Mucosa of rectum (tissue), 2 donors: Measurements from ENCODE around the gene RNLS.

Experiments used
- H3K27ac ChIP-seq, 2 donors: one replicate each; pipeline ENCODE4 v1.7.0; 2013; ENCODE audit warnings: inconsistent platforms in 2 of 2, low read depth in 2 of 2, low read length in 2 of 2
- H3K27me3 ChIP-seq, 2 donors: one replicate each; pipeline ENCODE4 v1.7.0; 2013; ENCODE audit warnings: low read length in 2 of 2; ENCODE audit not compliant: control insufficient read depth in 2 of 2, insufficient read depth in 2 of 2
- H3K36me3 ChIP-seq, 2 donors: one replicate each; pipeline ENCODE4 v1.7.0; 2013; ENCODE audit warnings: low read length in 2 of 2; ENCODE audit not compliant: control insufficient read depth in 2 of 2, insufficient read depth in 2 of 2
- H3K4me1 ChIP-seq, 2 donors: one replicate each; pipeline ENCODE4 v1.7.0; 2013; ENCODE audit warnings: low read length in 2 of 2, mild to moderate bottlenecking in 1 of 2; ENCODE audit not compliant: control insufficient read depth in 2 of 2, insufficient read depth in 2 of 2
- H3K4me3 ChIP-seq, 2 donors: one replicate each; pipeline ENCODE4 v1.7.0; 2013; ENCODE audit warnings: low read length in 2 of 2
- H3K9ac ChIP-seq, 2 donors: one replicate each; pipeline ENCODE4 v1.7.0; 2013; ENCODE audit warnings: low read length in 2 of 2, low read depth in 1 of 2, mild to moderate bottlenecking in 1 of 2
- H3K9me3 ChIP-seq, 2 donors: one replicate each; pipeline ENCODE4 v1.7.0; 2013; ENCODE audit warnings: low read length in 2 of 2; ENCODE audit not compliant: control insufficient read depth in 2 of 2
- donor health status: healthy.
- donor health status: Normal muscosa, but diverticular disease.

Gene RNLS

DNA sequence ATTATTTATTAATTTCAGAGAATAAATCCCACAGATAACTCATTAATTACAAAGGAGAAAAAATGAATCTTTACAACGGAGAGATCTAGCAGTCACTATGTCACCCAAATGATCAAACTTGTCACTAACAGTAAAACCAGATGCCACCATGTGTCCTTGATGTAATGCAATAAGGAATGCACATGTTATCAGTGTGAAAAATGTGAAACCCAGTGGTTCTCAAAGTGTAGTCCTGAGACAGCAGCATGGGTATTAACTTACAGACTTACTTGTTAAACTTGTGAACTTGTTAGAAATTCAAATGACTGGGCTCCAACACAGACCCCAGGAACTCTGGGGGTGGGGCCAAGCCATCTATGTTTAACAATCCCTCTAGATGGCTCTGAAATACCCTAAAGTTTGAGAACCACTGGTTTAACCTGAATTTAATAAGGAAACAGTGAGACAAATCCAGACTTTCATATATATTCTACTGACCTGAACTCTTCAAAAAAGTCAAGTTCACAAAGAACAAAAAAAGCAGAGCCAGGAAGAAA, 77.4 kb downstream of the RNLS start:
- no peaks in the 10 kb centered on the region for H3K36me3 ChIP-seq
- H3K9ac ChIP-seq = no peak overlapping the region
- no peak overlapping the region for H3K4me3 ChIP-seq
- no peaks in the 10 kb centered on the region for H3K4me1 ChIP-seq
- H3K9me3 ChIP-seq = no peaks in the 10 kb centered on the region
- no peaks in the 10 kb centered on the region for H3K27me3 ChIP-seq
- H3K27ac ChIP-seq = no peak overlapping the region

DNA sequence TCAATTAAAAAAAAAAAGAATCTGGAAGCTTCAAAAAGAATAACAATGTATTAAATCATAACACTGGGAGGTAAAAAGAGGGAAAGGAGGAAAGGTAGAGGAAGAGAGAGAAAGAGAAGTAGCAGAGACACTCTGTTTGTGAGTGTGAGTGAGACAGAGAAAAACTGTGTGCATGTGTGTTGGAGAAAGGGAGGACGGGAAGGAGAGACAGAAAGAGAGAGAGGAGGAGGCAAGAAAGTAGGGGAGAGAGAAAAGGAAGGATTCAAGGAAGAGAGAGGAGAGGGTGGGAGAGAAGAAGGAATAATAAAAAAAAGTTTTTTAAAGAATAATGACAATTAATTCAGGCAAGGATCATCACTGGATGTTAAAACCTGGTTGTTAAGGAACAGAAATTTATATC, 77.9 kb downstream of the RNLS start:
- no peak overlapping the region for H3K4me3 ChIP-seq
- H3K36me3 ChIP-seq = no peaks in the 10 kb centered on the region
- H3K4me1 ChIP-seq = no peaks in the 10 kb centered on the region
- H3K27ac ChIP-seq = no peak overlapping the region
- no peaks in the 10 kb centered on the region for H3K27me3 ChIP-seq
- H3K9ac ChIP-seq = no peak overlapping the region
- no peaks in the 10 kb centered on the region for H3K9me3 ChIP-seq

DNA sequence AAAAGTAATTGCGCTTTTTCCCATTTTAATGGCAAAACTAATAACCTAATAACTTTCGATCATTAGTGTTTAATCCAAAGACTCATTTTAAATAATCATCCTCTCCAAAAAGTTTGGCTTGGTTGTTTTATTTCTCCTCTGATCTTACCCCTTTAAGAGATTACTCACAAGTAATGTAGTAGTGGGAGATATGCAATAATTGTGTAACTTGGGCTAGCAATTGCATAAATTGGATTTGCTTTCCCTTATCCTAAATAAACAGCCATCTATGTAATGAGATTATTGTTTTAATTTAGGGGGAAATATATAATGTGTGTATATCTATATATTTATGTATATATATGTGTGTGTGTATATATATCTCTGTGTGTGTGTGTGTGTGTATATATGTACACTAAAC, 82.5 kb downstream of the RNLS start:
- Histone ChIP-seq H3K9me3 (no peaks in the 10 kb centered on the region), H3K27ac (no peak overlapping the region), H3K4me3 (no peak overlapping the region), H3K4me1 (no peaks in the 10 kb centered on the region), H3K9ac (no peak overlapping the region), H3K27me3 (no peaks in the 10 kb centered on the region), H3K36me3 (no peaks in the 10 kb centered on the region)

DNA sequence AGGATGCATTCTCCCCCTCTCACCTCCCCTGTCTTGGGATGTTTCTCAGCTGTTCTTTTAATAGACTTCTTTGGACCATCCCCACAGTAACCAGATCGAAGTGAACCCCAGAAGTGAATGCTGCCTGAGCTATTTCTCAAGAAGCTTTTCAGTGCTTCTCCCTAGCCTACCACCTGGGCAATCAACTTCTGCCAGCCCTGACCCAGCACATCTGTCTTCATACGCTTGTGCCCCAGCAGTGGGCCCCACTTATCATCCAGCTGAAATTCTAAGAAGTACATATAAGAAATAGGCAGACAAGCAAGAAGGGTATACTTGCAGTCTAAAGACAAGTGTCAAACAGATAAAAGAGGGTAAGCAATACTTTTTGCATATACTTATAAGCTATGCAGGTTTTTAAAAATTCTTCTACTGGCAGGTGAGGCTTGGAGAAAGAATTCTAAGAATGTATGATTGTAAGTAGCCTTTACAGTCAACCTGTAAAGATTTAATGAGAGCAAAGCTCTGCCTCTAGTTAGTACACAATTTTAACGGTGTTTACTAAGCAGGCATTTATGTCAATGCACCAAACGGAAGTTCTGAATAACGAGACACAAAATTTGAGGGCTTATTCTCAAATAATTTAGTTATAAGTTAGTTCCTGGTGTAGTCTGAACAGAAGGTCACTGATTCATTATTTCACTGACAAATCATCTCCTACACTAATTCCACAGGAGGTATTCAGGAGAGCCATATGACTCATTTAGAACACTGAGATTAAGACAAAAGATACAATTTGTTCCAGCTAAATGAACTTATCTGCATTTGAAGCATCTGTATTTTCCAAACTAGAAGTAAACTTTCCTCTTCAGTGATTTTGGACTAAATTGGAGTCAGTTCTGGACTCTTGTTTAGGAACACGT, 83.3 kb downstream of the RNLS start:
- Histone ChIP-seq H3K27ac (no peak overlapping the region), H3K4me3 (no peak overlapping the region), H3K9me3 (no peaks in the 10 kb centered on the region), H3K27me3 (no peaks in the 10 kb centered on the region), H3K36me3 (no peaks in the 10 kb centered on the region), H3K9ac (no peak overlapping the region), H3K4me1 (no peaks in the 10 kb centered on the region)

DNA sequence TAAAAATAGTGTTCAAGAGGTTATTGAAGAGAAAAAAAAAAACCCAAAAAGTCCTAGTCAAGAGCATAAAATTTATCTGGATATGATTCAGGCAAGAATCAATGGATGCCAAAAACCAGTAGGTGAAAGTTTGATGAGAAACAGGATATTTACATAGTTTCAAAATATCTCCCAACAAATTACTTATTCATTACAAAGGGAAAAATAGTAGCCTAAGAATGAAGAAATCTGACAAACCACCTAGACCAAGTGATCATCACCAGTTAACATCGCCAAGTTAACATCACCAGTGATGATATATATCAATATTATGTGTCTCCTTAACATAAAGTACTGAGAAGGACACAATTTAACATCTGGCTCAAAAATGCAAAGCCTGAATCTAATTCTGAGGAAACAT, 85.2 kb downstream of the RNLS start:
- Histone ChIP-seq H3K27ac (no peak overlapping the region), H3K36me3 (no peaks in the 10 kb centered on the region), H3K9ac (no peak overlapping the region), H3K4me1 (no peaks in the 10 kb centered on the region), H3K9me3 (no peaks in the 10 kb centered on the region), H3K4me3 (no peak overlapping the region), H3K27me3 (no peaks in the 10 kb centered on the region)

DNA sequence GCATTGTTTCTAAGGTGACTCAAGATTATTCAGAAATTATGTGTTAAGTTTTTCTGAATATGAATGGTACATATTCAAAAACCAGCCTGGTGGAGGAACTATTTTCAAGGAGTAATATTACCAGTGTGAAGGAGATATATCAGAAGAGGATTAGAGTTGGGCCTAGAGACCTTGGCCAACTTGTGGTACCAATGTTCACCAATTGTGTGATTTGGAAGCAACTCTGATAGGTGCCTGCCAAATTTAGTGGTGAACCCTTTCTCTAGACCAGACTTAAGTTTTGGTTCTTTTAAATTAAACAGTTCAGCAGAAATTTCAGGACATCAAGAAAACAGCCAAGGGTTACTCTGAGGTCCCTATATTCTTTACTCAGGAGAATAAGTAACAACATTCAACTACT, 88.6 kb downstream of the RNLS start:
- Histone ChIP-seq H3K9ac (no peak overlapping the region), H3K4me1 (no peaks in the 10 kb centered on the region), H3K9me3 (no peaks in the 10 kb centered on the region), H3K4me3 (no peak overlapping the region), H3K36me3 (no peaks in the 10 kb centered on the region), H3K27me3 (no peaks in the 10 kb centered on the region), H3K27ac (no peak overlapping the region)

DNA sequence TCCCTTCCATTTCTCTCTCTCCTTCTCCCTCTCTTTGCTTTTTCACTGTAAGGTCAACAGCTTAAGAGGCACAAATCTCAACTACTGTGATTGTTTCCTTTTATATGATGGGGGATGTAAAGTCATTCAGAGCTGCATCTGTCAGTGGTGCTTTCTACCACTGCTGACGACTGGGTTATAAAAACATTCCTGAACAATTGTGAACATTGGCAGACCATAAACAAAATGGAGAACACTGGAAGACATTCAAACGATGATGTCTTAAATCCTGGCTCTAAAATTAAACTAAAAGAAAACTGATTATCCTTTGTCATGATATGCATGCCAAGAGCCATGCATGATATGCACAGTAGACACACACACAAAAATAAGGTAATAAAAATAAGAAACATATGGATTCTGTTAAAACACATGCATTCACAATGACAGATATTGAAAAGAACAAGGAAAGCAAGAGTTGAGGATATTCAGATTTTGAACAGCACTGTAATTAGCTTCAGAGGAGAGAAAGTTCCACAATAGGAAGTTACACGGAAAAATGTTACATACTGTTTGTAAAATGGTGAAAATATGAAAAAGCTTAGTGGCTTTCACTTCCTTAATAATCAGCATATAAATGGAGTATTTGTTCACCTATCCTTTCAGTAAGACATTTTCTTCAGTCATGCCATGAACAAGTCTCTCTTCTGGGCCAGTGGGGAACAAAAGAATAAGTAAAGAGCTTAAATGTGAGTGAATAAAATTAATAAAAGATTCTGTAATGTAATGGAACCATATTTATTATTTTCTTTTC, 89.2 kb downstream of the RNLS start:
- Histone ChIP-seq H3K36me3 (no peaks in the 10 kb centered on the region), H3K27ac (no peak overlapping the region), H3K4me3 (no peak overlapping the region), H3K9ac (no peak overlapping the region), H3K27me3 (no peaks in the 10 kb centered on the region), H3K9me3 (no peaks in the 10 kb centered on the region), H3K4me1 (no peaks in the 10 kb centered on the region)

DNA sequence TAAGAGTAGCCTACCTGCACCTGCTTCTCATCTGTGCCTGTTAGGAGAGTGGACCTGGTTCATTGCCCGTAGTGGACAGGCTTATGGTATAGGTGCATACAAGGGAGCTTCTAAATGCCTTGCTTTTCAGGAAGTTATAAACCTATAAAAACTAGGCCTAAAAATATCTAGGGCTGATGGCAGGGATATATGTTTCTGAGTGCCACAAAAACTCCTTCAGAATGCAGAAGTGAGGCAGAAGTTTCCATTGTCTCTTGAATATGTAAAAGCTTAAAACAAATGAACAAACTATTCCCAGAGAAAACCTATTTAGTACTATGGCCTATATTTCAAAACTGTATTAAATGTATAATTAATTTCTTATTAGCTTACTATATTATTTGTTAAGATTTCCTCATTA, 91.8 kb downstream of the RNLS start:
- Histone ChIP-seq H3K4me3 (no peak overlapping the region), H3K36me3 (no peaks in the 10 kb centered on the region), H3K4me1 (no peaks in the 10 kb centered on the region), H3K27me3 (no peaks in the 10 kb centered on the region), H3K9me3 (no peaks in the 10 kb centered on the region), H3K27ac (no peak overlapping the region), H3K9ac (no peak overlapping the region)

DNA sequence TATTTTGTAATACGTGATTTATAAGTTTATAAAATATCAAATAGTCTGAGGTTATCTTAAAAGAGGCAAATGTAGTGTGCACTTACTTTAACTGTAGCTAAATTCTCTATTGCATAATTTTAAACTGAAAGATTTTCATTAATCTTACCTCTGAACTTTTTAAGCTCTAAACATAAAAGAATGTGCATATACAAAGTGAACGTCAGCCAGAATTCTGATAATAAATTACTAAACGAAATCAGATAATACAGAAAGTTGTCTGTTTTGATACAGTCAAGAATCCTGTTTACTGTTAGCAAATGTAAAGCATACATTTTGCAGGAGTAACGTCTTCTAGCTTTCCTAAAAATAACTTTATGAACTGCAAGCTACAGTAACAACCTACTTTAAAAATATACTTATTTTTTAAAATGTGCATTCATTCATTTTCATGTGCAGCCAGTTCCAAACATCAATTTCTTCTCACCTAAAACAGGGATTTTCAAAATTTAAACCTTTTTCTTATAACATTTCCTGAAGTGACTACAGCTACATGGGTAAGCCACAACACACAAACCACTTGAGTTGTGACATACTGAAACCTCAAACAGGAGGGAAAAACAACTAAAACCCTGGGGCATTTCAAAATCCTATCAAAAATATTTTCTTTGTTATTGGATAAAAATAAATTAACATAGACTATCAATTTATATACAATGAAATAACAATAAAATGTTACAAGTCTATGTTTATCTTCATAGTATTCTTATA, 92.7 kb downstream of the RNLS start:
- H3K9ac ChIP-seq = no peak overlapping the region
- no peaks in the 10 kb centered on the region for H3K27me3 ChIP-seq
- no peaks in the 10 kb centered on the region for H3K36me3 ChIP-seq
- no peak overlapping the region for H3K4me3 ChIP-seq
- H3K27ac ChIP-seq = no peak overlapping the region
- H3K4me1 ChIP-seq = no peaks in the 10 kb centered on the region
- H3K9me3 ChIP-seq = no peaks in the 10 kb centered on the region

DNA sequence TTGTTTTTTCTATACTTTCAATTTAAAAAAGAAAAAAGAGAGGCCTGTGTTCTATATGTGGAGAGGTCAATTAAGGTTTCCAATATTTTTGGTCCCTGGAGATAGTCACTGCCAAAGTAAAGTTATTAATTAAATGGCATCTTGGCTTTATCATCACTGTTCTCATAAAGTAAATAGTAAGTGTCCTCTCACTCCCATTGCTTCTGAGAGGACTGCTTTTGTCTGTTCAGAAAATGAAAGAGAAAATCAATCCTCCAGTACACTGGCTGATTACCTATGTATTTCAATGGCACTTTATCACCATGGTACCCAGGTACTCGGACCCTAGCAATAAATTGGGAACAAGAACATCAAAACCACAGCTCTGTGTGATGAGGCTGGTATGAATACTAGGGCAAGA, 94.0 kb downstream of the RNLS start:
- Histone ChIP-seq H3K27ac (no peak overlapping the region), H3K27me3 (no peaks in the 10 kb centered on the region), H3K4me3 (no peak overlapping the region), H3K36me3 (no peaks in the 10 kb centered on the region), H3K4me1 (no peaks in the 10 kb centered on the region), H3K9ac (no peak overlapping the region), H3K9me3 (no peaks in the 10 kb centered on the region)
